CD4-positive, alpha-beta memory T cell (primary cell): ENCODE measurements around the gene BABAM1. TPM values are rescaled to one million over a fixed set of nuclear protein-coding genes. Genes with fewer than 3 reads are reported as not detected.
"Not testable (repeated sequence)": the region's sequence is repeated elsewhere in the genome, so short reads cannot be mapped to it uniquely, and the experiment has no call there.

ENCODE experiments used
- CTCF ChIA-PET: fragments of 350-600 bp; sonication (Branson Sonifier 250); formaldehyde crosslinking; loops from one replicate; lab custom pipeline; 2021; ENCODE audit warnings: inconsistent platforms; ENCODE audit not compliant: partially characterized antibody; lab: Charles Lee
- POLR2A ChIA-PET: fragments of 350-600 bp; sonication (Branson Sonifier 250); formaldehyde crosslinking; loops from one replicate; lab custom pipeline; 2021; ENCODE audit not compliant: partially characterized antibody; lab: Charles Lee
- DNase-seq, 5 donors: peaks; one replicate each; pipeline versions ENCODE4 v3.0.0 to v3.0.0-alpha.2; 2020 to 2022; ENCODE audit warnings: mixed read lengths in 1 of 5
- H3K27ac ChIP-seq: one replicate; pipeline ENCODE4 v1.7.0; 2013; ENCODE audit warnings: low read depth, low read length
- H3K27me3 ChIP-seq: 2 replicates; pipeline ENCODE4 v1.7.0; 2013; ENCODE audit warnings: mild to moderate bottlenecking, low read length, moderate library complexity; ENCODE audit not compliant: insufficient read depth
- H3K36me3 ChIP-seq: 2 replicates; pipeline ENCODE4 v1.7.0; 2013; ENCODE audit warnings: mild to moderate bottlenecking, low read length, moderate library complexity; ENCODE audit not compliant: insufficient read depth
- H3K4me1 ChIP-seq: 2 replicates; pipeline ENCODE4 v1.7.0; 2013; ENCODE audit warnings: mild to moderate bottlenecking, low read length, moderate library complexity; ENCODE audit not compliant: insufficient read depth
- H3K4me3 ChIP-seq, 2 donors: one replicate each; pipeline ENCODE4 v1.7.0; 2013; ENCODE audit warnings: low read length in 2 of 2, mild to moderate bottlenecking in 1 of 2
- H3K9me3 ChIP-seq, 2 donors: one replicate each; pipeline ENCODE4 v1.7.0; 2013; ENCODE audit warnings: low read length in 2 of 2, control low read depth in 1 of 2; ENCODE audit not compliant: control insufficient read depth in 1 of 2
- H3K27ac Mint-ChIP-seq, 7 donors: one replicate each; pipeline ENCODE4 v1.8.0; 2020 to 2021; ENCODE audit warnings: mixed read lengths in 7 of 7, mild to moderate bottlenecking in 6 of 7, inconsistent platforms in 3 of 7, moderate library complexity in 3 of 7
- H3K27me3 Mint-ChIP-seq, 2 donors: one replicate each; pipeline ENCODE4 v1.8.0; 2020 to 2021; ENCODE audit warnings: mixed read lengths in 2 of 2
- H3K36me3 Mint-ChIP-seq, 2 donors: one replicate each; pipeline ENCODE4 v1.8.0; 2020 to 2021; ENCODE audit warnings: mixed read lengths in 2 of 2, inconsistent platforms in 1 of 2, mild to moderate bottlenecking in 1 of 2
- H3K4me1 Mint-ChIP-seq, 4 donors: one replicate each; pipeline ENCODE4 v1.8.0; 2020 to 2021; ENCODE audit warnings: mixed read lengths in 4 of 4, mild to moderate bottlenecking in 1 of 4
- H3K4me3 Mint-ChIP-seq, 8 donors: one replicate each; pipeline ENCODE4 v1.8.0; 2020 to 2021; ENCODE audit warnings: mixed read lengths in 8 of 8, mild to moderate bottlenecking in 7 of 8, moderate library complexity in 6 of 8, inconsistent platforms in 3 of 8
- H3K9me3 Mint-ChIP-seq, 8 donors: one replicate each; pipeline ENCODE4 v1.8.0; 2020 to 2021; ENCODE audit warnings: mixed read lengths in 8 of 8, mild to moderate bottlenecking in 5 of 8, inconsistent platforms in 3 of 8, moderate library complexity in 1 of 8
- intact Hi-C: fragments of 100-400 bp; cut with micrococcal nuclease; formaldehyde crosslinking; loops from one replicate; pipeline ENCODE4 v1.15.1; 2023
- polyA plus RNA-seq, 2 donors: library from polyadenylated mRNA; unstranded; fragments of 300-500 nt; fragmentation: Illumina TruSeq; gene quantifications; one replicate each; pipeline ENCODE4 v1.2.3, GENCODE V29; 2021
- total RNA-seq, 2 experiments: library from RNA; stranded (reverse); gene quantifications; one replicate each; pipeline ENCODE4 v1.2.3, GENCODE V29; 2021

The BABAM1 gene
- total and polyA plus RNA-seq, 4 experiments from 2014 or later, result 92.0 to 171 (median 107) TPM

GRCh38 chr19:17266589-17266974 is 661 bp upstream of the BABAM1 start:
- no peak overlapping the region for H3K27ac ChIP-seq
- peaks cover 9 to 23% of the 10 kb centered on the region in 2 donors for H3K36me3 Mint-ChIP-seq
- CTCF ChIA-PET, result interaction anchor here (0.7 to 6.0 kb wide), 17 partner anchors 8 to 122 kb away, joined by 3 to 47 read pairs (median 4); partner anchors contain the start of genes ABHD8, ANKLE1 and USE1
- H3K9me3 Mint-ChIP-seq, result no peaks in the 10 kb centered on the region
- no peak for DNase-seq
- intact Hi-C loops, result loop anchor here (2.0 to 5.0 kb wide), 2 partner anchors 39 to 70 kb away; partner anchors contain the start of genes GTPBP3 and OCEL1
- POLR2A ChIA-PET, result interaction anchor here (0.6 to 3.4 kb wide), 19 partner anchors 15 to 191 kb away, joined by 3 to 39 read pairs (median 6); partner anchors contain the start of genes ABHD8, ANKLE1, DDA1 and HAUS8
- H3K36me3 ChIP-seq, result peaks cover 11% of the 10 kb centered on the region
- H3K4me1 ChIP-seq, result peaks cover 26% of the 10 kb centered on the region
- no peaks in the 10 kb centered on the region for H3K27me3 ChIP-seq
- peaks cover 1 to 2% of the 10 kb centered on the region in 2 donors for H3K27me3 Mint-ChIP-seq
- H3K4me3 Mint-ChIP-seq, result peak overlapping the region; percentile 83 to 92 (median 88)
- peak overlapping the region; percentile 81 to 95 (median 89) for H3K27ac Mint-ChIP-seq
- peaks cover 12 to 34% (median 26%) of the 10 kb centered on the region in 4 donors for H3K4me1 Mint-ChIP-seq
- H3K9me3 ChIP-seq, result no peaks in the 10 kb centered on the region
- H3K4me3 ChIP-seq, result no peak overlapping the region

DNA sequence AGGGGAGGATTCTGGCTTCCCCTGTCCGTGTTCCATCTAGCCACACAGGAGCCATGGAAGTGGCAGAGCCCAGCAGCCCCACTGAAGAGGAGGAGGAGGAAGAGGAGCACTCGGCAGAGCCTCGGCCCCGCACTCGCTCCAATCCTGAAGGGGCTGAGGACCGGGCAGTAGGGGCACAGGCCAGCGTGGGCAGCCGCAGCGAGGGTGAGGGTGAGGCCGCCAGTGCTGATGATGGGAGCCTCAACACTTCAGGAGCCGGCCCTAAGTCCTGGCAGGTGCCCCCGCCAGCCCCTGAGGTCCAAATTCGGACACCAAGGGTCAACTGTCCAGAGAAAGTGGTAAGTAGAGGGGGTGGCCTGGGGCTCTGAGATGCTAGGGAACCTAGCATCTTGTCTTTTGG is 1.5 kb downstream of the BABAM1 start:
- H3K36me3 ChIP-seq, result peaks cover 17% of the 10 kb centered on the region
- H3K9me3 ChIP-seq, result no peaks in the 10 kb centered on the region
- Mint-ChIP-seq H3K36me3 (peaks cover 9 to 29% of the 10 kb centered on the region in 2 donors), H3K9me3 (no peaks in the 10 kb centered on the region), H3K4me3 (peak overlapping the region in 6 of 8 donors; percentile 42 to 89 (median 51)), H3K27me3 (peaks cover 1 to 2% of the 10 kb centered on the region in 2 donors), H3K27ac (no peak overlapping the region), H3K4me1 (peaks cover 12 to 30% (median 21%) of the 10 kb centered on the region in 4 donors)
- CTCF ChIA-PET, result interaction anchor here (6.0 kb wide), 1 partner anchor 14 kb away, joined by 47 read pairs; the partner anchor contains the start of gene ANKLE1
- no peak for DNase-seq
- POLR2A ChIA-PET, result interaction anchor here (1.5 to 2.7 kb wide), 2 partner anchors 13 to 143 kb away, joined by 5 to 11 read pairs; partner anchors contain the start of gene ANKLE1
- H3K4me3 ChIP-seq, result no peak overlapping the region
- H3K27ac ChIP-seq, result no peak overlapping the region
- intact Hi-C loops, result loop anchor here (5.0 kb wide), 1 partner anchor 41 kb away; the partner anchor contains the start of gene OCEL1
- no peaks in the 10 kb centered on the region for H3K27me3 ChIP-seq
- peaks cover 26% of the 10 kb centered on the region for H3K4me1 ChIP-seq

DNA sequence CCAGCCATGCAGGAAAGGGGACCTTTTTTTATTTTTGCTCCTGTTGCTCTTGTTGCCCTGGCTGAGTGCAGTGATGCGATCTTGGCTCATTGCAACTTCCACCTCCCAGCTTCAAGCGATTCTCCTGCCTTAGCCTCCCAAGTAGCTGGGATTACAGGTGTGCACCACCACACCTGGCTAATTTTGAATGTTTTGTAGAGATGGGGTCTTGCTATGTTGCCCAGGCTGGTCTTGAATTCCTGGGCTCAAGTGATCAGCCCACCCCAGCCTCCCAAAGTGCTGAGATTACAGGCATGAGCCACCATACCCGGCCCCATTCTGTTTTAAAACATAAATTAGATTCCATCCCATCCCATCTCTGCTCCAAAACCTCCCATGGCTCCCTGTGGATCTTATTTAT is 7.6 kb downstream of the BABAM1 start:
- CTCF ChIA-PET, intact Hi-C loops, DNase-seq, H3K27ac Mint-ChIP-seq, H3K9me3 ChIP-seq, H3K4me3 Mint-ChIP-seq, H3K4me3 ChIP-seq, H3K27ac ChIP-seq, POLR2A ChIA-PET, H3K9me3 Mint-ChIP-seq, H3K4me1 Mint-ChIP-seq, H3K27me3 ChIP-seq, H3K27me3 Mint-ChIP-seq, H3K4me1 ChIP-seq: not testable (repeated sequence)
- peaks cover 30% of the 10 kb centered on the region for H3K36me3 ChIP-seq
- H3K36me3 Mint-ChIP-seq, result peaks cover 23 to 39% of the 10 kb centered on the region in 2 donors

DNA sequence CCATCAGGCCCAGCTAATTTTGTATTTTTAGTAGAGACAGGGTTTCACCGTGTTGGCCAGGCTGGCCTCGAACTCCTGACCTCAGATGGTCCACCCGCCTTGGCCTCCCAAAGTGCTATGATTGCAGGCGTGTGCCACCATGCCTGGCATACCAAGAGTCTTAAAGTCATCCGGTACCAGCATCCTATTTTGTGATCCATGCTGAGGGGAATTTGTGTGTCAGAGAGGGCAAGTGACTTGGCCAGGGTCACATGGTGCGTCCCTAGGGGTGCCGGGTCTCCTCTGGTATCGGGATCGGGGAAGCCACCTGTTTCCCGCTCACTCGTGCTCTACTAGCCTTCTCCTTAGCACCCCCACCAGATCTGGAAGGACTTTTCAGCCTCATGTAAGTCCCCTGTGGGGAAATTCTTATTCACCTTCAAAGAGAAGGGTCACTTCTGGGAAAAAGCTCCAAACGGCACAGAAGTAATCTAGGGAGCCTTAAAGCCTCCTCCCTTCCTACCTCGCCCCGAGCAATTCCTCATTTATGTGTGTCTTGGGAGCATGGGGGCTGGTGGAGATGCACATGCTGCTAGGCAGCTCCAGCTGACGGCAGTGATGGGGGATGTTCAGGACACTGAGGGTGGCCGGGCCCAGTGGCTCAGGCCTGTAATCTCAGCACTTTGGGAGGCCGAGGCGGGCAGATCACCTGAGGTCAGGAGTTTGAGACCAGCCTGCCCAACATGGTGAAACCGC is 8.4 kb downstream of the BABAM1 start:
- no peaks in the 10 kb centered on the region for H3K4me1 ChIP-seq
- H3K27me3 ChIP-seq, result no peaks in the 10 kb centered on the region
- no peak overlapping the region for H3K4me3 Mint-ChIP-seq
- intact Hi-C loops, result no loop called here
- H3K36me3 ChIP-seq, result peaks cover 30% of the 10 kb centered on the region
- ChIA-PET CTCF (interaction anchor here (0.7 kb wide), 1 partner anchor 14 kb away, joined by 4 read pairs; no protein-coding TSS in a partner anchor), POLR2A (no interaction called here)
- no peak overlapping the region for H3K27ac ChIP-seq
- no peak overlapping the region for H3K4me3 ChIP-seq
- peaks cover 19 to 33% of the 10 kb centered on the region in 2 donors for H3K36me3 Mint-ChIP-seq
- no peaks in the 10 kb centered on the region for H3K9me3 ChIP-seq
- peak overlapping the region in 1 of 7 donors; percentile 66 for H3K27ac Mint-ChIP-seq
- no peaks in the 10 kb centered on the region for H3K27me3 Mint-ChIP-seq
- no peak for DNase-seq
- H3K9me3 Mint-ChIP-seq, result no peaks in the 10 kb centered on the region
- H3K4me1 Mint-ChIP-seq, result no peaks in the 10 kb centered on the region

DNA sequence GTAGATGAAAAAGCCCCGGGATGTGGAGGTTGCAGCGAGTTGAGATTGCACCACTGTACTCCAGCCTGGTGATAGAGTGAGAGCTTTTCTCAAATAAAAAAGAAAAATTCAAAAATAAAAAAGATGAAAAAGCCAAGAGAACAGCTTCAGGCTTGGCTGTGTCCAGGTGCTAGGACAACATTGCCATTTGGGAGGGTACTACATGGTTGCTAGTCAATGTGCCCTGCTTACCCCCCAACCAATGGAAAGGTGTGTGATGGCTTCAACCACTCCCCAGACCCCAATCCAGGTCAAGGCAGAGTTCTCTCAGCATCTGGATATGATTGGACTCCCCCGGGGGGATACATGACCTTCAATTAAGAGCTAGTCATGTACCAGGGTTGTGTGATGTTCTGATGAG is 12.2 kb downstream of the BABAM1 start:
- Histone ChIP-seq H3K27me3 (no peaks in the 10 kb centered on the region), H3K4me1 (peaks cover 17% of the 10 kb centered on the region), H3K27ac (no peak overlapping the region), H3K9me3 (no peaks in the 10 kb centered on the region), H3K36me3 (peaks cover 12% of the 10 kb centered on the region), H3K4me3 (no peak overlapping the region)
- intact Hi-C loops, result no loop called here
- H3K4me1 Mint-ChIP-seq, result peaks cover 2 to 4% (median 3%) of the 10 kb centered on the region in 4 donors
- DNase-seq, result no peak
- H3K4me3 Mint-ChIP-seq, result peak overlapping the region in 1 of 8 donors; percentile 12
- ChIA-PET POLR2A (interaction anchor here (0.7 to 1.2 kb wide), 2 partner anchors 12 to 44 kb away, joined by 3 to 5 read pairs; partner anchors contain the start of gene BABAM1), CTCF (interaction anchor here (0.6 to 6.9 kb wide), 7 partner anchors 13 to 211 kb away, joined by 3 to 83 read pairs (median 5); no protein-coding TSS in a partner anchor)
- no peak overlapping the region for H3K27ac Mint-ChIP-seq
- no peaks in the 10 kb centered on the region for H3K9me3 Mint-ChIP-seq
- no peaks in the 10 kb centered on the region for H3K27me3 Mint-ChIP-seq
- H3K36me3 Mint-ChIP-seq, result peaks cover 14 to 17% of the 10 kb centered on the region in 2 donors

- H3K27me3 Mint-ChIP-seq, result no peaks in the 10 kb centered on the region
Observed at GRCh38 chr19:17281391-17282304, 14.4 kb downstream of the BABAM1 start, which contains the start of gene ANKLE1. Gene ANKLE1, plus strand, starts transcription at chr19:17281901. Its CDS starts 20 bp downstream, at chr19:17281921.

More at GRCh38 chr19:17281391-17282304, 14.4 kb downstream of the BABAM1 start, which contains the start of gene ANKLE1:
- Mint-ChIP-seq H3K9me3 (no peaks in the 10 kb centered on the region), H3K36me3 (peaks cover 5 to 6% of the 10 kb centered on the region in 2 donors), H3K4me3 (peak within 1 kb of the TSS; percentile 73 to 86 (median 80)), H3K27ac (peak within 1 kb of the TSS in 3 of 7 donors; percentile 19 to 42 (median 24)), H3K4me1 (peaks cover 2 to 4% (median 3%) of the 10 kb centered on the region in 4 donors)
- Histone ChIP-seq H3K9me3 (no peaks in the 10 kb centered on the region), H3K36me3 (peaks cover 4% of the 10 kb centered on the region), H3K27ac (no peak within 1 kb of the TSS), H3K27me3 (no peaks in the 10 kb centered on the region), H3K4me3 (peak within 1 kb of the TSS; percentile 17 to 45), H3K4me1 (peaks cover 17% of the 10 kb centered on the region)
- ChIA-PET POLR2A (interaction anchor here (0.8 to 1.7 kb wide), 9 partner anchors 11 to 213 kb away, joined by 3 to 6 read pairs (median 4); partner anchors contain the start of genes BABAM1, MRPL34 and OCEL1), CTCF (interaction anchor here (0.5 to 6.9 kb wide), 14 partner anchors 9 to 647 kb away, joined by 3 to 83 read pairs (median 4); partner anchors contain the start of genes BABAM1, MRPL34 and USHBP1)
- intact Hi-C loops, result loop anchor here (1.0 to 2.0 kb wide), 5 partner anchors 20 to 503 kb away; partner anchors contain the start of genes HAUS8 and MYO9B
- no peak for DNase-seq
